ENCODE measurements around the gene EPG5. TPM values are rescaled to one million over a fixed set of nuclear protein-coding genes. Genes with fewer than 3 reads are reported as not detected.

EPG5 gene
- polyA plus RNA-seq, 4 donors, result 3.5 to 23.5 (median 4.3) TPM

DNA sequence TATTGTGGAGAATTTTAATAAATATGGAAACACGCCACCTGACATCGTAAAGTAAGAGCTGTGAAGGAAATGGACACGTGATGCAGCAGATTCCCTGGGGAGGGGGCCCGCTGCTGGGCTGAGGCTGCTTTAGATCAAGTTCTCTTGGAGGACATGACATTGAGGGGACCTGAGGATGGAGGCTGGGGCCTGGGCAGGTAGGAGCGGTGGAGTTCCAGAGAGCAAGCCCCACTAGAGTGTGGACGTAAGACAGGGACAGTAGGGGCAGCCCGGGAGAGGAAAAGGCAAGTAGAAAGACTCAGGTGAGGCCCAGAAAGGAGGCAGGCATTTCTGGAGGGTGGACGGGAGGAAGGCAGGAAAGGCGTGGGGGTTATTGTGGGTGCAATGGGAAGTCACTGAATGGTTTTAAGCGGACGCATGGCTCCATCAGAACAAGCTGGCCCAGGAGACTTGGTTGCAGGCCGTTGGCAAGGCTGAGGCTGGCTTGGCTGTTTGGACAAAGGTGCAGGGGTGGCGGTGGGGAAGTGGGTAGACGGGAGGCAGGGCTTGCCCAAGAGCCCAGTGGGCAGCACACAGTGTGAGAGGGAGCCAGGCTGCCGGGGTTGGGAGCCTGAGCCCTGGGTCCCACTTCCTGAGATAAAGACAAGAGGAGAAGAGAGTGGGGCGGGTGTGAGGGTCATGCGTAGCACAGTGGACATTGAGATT, 125.9 kb downstream of the EPG5 start:
- H3K27me3 ChIP-seq (ENCODE audit: control insufficient read depth in 3 of 3, insufficient read depth in 3 of 3, low read length in 3 of 3), result peaks cover 0 to 14% (median 3%) of the 10 kb centered on the region in 3 donors
- FAIRE-seq (no peak), DNase-seq (no peak)
- 80 to 84% (median 81%) methylated on average over 17 of the region's 17 CpGs for WGBS, 3 donors
- H3K27ac ChIP-seq (ENCODE audit: low read depth in 1 of 3, low read length in 2 of 3), result no peak overlapping the region
- H3K36me3 ChIP-seq (ENCODE audit: control insufficient read depth in 3 of 3, insufficient read depth in 2 of 3, low read depth in 1 of 3, low read length in 3 of 3), result no peaks in the 10 kb centered on the region
- H3K9me3 ChIP-seq (ENCODE audit: control insufficient read depth in 2 of 2, insufficient read depth in 1 of 2, low read depth in 1 of 2, low read length in 1 of 2), result no peaks in the 10 kb centered on the region
- H3K4me3 ChIP-seq (ENCODE audit: low read depth in 1 of 3, low read length in 3 of 3), result no peak overlapping the region
- H3K4me1 ChIP-seq (ENCODE audit: control insufficient read depth in 3 of 3, insufficient read depth in 2 of 3, low read depth in 1 of 3, low read length in 2 of 3), result peaks cover 0 to 30% (median 10%) of the 10 kb centered on the region in 3 donors

DNA sequence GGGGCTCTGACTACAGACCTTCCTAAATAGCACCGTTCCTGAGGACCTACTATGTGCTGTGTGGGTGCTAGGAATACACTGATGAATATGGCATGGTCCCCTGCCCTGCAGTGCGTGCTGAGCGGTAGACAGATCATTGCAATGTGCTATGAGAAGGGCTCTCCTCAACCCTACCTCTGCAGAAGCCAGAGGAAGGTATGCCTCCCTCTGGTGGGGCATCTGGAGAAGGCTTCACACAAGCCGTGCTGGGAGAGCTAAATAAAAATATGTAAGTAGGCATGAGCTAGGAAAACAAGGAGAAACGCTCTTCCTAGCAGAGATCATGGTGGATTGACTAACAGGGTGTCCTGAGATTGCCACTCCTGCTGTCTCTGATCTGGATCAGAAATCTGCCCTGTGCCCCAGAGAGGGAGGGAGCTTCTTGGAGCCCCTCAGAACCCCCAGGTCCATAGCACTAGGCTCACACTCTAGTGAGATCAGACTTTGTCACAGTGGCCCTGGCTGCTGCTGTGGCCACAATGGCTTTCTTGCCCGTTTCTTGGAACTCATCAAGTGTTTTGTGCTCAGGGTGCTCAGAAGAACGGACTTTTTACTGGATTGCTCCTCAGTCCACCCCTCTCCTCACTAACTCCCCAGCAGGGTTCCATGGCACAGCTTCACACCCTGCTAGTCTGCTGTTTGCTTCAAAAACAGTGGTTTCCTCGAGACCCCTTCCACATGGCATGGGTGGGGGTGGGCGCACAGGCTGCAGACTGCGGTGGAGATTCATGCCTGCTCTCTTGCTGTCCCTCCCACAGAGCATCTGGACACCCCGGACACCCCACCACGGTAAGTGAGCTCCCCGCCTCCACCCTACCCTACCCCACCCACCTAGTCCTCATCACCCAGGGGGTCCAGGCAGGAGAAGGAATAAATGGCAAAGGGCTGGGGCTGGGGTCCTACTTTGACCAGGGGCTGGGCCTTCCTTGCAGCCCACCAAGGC, 127.4 kb downstream of the EPG5 start:
- no peak for FAIRE-seq

GRCh38 chr18:45838302-45839070, 128.6 kb downstream of the EPG5 start:
- H3K4me3 ChIP-seq (ENCODE audit: low read depth in 1 of 3, low read length in 3 of 3), result peak overlapping the region in 1 of 3 donors; percentile 38
- FAIRE-seq (no peak), DNase-seq (peak; percentile 28 to 73)
- peaks cover 0 to 14% (median 3%) of the 10 kb centered on the region in 3 donors for H3K27me3 ChIP-seq (ENCODE audit: control insufficient read depth in 3 of 3, insufficient read depth in 3 of 3, low read length in 3 of 3)
- H3K4me1 ChIP-seq (ENCODE audit: control insufficient read depth in 3 of 3, insufficient read depth in 2 of 3, low read depth in 1 of 3, low read length in 2 of 3), result peaks cover 0 to 56% (median 15%) of the 10 kb centered on the region in 3 donors
- 25 to 42% (median 41%) methylated on average over 41 to 53 of the region's 53 CpGs for WGBS, 3 donors
- peak overlapping the region in 1 of 3 donors; percentile 89 for H3K27ac ChIP-seq (ENCODE audit: low read depth in 1 of 3, low read length in 2 of 3)
- no peaks in the 10 kb centered on the region for H3K36me3 ChIP-seq (ENCODE audit: control insufficient read depth in 3 of 3, insufficient read depth in 2 of 3, low read depth in 1 of 3, low read length in 3 of 3)
- no peaks in the 10 kb centered on the region for H3K9me3 ChIP-seq (ENCODE audit: control insufficient read depth in 2 of 2, insufficient read depth in 1 of 2, low read depth in 1 of 2, low read length in 1 of 2)

More for the DNA sequence above, 127.4 kb downstream of the EPG5 start:
- peak; percentile 81 to 85 for DNase-seq
- Histone ChIP-seq H3K4me1 (ENCODE audit: control insufficient read depth in 3 of 3, insufficient read depth in 2 of 3, low read depth in 1 of 3, low read length in 2 of 3) (peaks cover 0 to 44% (median 12%) of the 10 kb centered on the region in 3 donors), H3K9me3 (ENCODE audit: control insufficient read depth in 2 of 2, insufficient read depth in 1 of 2, low read depth in 1 of 2, low read length in 1 of 2) (no peaks in the 10 kb centered on the region), H3K4me3 (ENCODE audit: low read depth in 1 of 3, low read length in 3 of 3) (peak overlapping the region in 1 of 3 donors; percentile 37), H3K36me3 (ENCODE audit: control insufficient read depth in 3 of 3, insufficient read depth in 2 of 3, low read depth in 1 of 3, low read length in 3 of 3) (no peaks in the 10 kb centered on the region), H3K27ac (ENCODE audit: low read depth in 1 of 3, low read length in 2 of 3) (no peak overlapping the region), H3K27me3 (ENCODE audit: control insufficient read depth in 3 of 3, insufficient read depth in 3 of 3, low read length in 3 of 3) (peaks cover 0 to 14% (median 3%) of the 10 kb centered on the region in 3 donors)
- WGBS, 3 donors, result 56 to 65% (median 62%) methylated on average over 12 to 13 of the region's 13 CpGs

- Histone ChIP-seq H3K36me3 (ENCODE audit: control insufficient read depth in 3 of 3, insufficient read depth in 2 of 3, low read depth in 1 of 3, low read length in 3 of 3) (no peaks in the 10 kb centered on the region), H3K27ac (ENCODE audit: low read depth in 1 of 3, low read length in 2 of 3) (peak overlapping the region; percentile 12 to 95 (median 89)), H3K27me3 (ENCODE audit: control insufficient read depth in 3 of 3, insufficient read depth in 3 of 3, low read length in 3 of 3) (peaks cover 0 to 14% (median 3%) of the 10 kb centered on the region in 3 donors), H3K4me1 (ENCODE audit: control insufficient read depth in 3 of 3, insufficient read depth in 2 of 3, low read depth in 1 of 3, low read length in 2 of 3) (peaks cover 5 to 59% (median 15%) of the 10 kb centered on the region in 3 donors), H3K4me3 (ENCODE audit: low read depth in 1 of 3, low read length in 3 of 3) (peak overlapping the region in 1 of 3 donors; percentile 38), H3K9me3 (ENCODE audit: control insufficient read depth in 2 of 2, insufficient read depth in 1 of 2, low read depth in 1 of 2, low read length in 1 of 2) (no peaks in the 10 kb centered on the region)
- 9 to 16% (median 14%) methylated on average over 60 to 84 of the region's 84 CpGs for WGBS, 3 donors
- DNase-seq (peak; percentile 76 to 85), FAIRE-seq (no peak)
These were observed 129.7 kb downstream of the EPG5 start for GRCh38 chr18:45837283-45838070.

GRCh38 chr18:45836242-45837205, 130.6 kb downstream of the EPG5 start:
- Histone ChIP-seq H3K27ac (ENCODE audit: low read depth in 1 of 3, low read length in 2 of 3) (peak overlapping the region; percentile 80 to 95 (median 89)), H3K4me1 (ENCODE audit: control insufficient read depth in 3 of 3, insufficient read depth in 2 of 3, low read depth in 1 of 3, low read length in 2 of 3) (peaks cover 8 to 58% (median 15%) of the 10 kb centered on the region in 3 donors), H3K4me3 (ENCODE audit: low read depth in 1 of 3, low read length in 3 of 3) (no peak overlapping the region), H3K9me3 (ENCODE audit: control insufficient read depth in 2 of 2, insufficient read depth in 1 of 2, low read depth in 1 of 2, low read length in 1 of 2) (no peaks in the 10 kb centered on the region), H3K36me3 (ENCODE audit: control insufficient read depth in 3 of 3, insufficient read depth in 2 of 3, low read depth in 1 of 3, low read length in 3 of 3) (no peaks in the 10 kb centered on the region), H3K27me3 (ENCODE audit: control insufficient read depth in 3 of 3, insufficient read depth in 3 of 3, low read length in 3 of 3) (peaks cover 0 to 14% (median 3%) of the 10 kb centered on the region in 3 donors)
- WGBS, 3 donors, result 24 to 61% (median 37%) methylated on average over 14 of the region's 14 CpGs
- FAIRE-seq, result no peak
- peak; percentile 87 to 94 for DNase-seq

DNA sequence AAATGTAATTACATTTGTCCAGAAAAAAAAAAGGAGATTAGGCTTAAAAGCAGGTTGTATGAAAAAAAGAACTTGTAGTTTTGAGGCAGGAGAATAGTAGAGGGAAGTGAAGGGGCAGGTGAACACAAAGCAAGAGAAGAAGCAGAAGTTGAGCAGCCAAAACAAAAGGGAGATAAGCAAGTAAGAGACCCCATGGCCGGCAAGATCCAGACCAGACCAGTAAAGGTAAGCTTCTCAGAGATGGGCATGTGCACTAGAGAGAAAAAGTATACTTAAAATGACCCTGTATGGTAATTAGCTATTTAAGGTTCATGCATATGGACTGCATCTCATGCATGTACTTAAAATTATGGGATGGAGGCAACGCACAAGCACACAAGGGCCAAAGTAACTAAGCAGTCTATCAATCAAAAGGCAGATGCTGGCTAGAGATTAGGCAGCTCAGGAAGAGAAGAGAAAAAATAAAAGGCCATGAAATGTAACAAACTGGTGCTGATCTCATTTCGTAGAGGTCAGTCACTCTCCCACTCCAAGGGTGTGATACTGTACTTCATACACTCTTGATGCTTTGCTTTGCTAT, 132.0 kb downstream of the EPG5 start:
- 22 to 53% (median 31%) methylated on average over 3 of the region's 3 CpGs for WGBS, 3 donors
- Histone ChIP-seq H3K4me1 (ENCODE audit: control insufficient read depth in 3 of 3, insufficient read depth in 2 of 3, low read depth in 1 of 3, low read length in 2 of 3) (peaks cover 8 to 60% (median 15%) of the 10 kb centered on the region in 3 donors), H3K27ac (ENCODE audit: low read depth in 1 of 3, low read length in 2 of 3) (peak overlapping the region; percentile 14 to 89 (median 73)), H3K36me3 (ENCODE audit: control insufficient read depth in 3 of 3, insufficient read depth in 2 of 3, low read depth in 1 of 3, low read length in 3 of 3) (no peaks in the 10 kb centered on the region), H3K27me3 (ENCODE audit: control insufficient read depth in 3 of 3, insufficient read depth in 3 of 3, low read length in 3 of 3) (peaks cover 0 to 14% (median 3%) of the 10 kb centered on the region in 3 donors), H3K4me3 (ENCODE audit: low read depth in 1 of 3, low read length in 3 of 3) (no peak overlapping the region), H3K9me3 (ENCODE audit: control insufficient read depth in 2 of 2, insufficient read depth in 1 of 2, low read depth in 1 of 2, low read length in 1 of 2) (peaks cover 0 to 3% of the 10 kb centered on the region in 2 donors)
- peak; percentile 28 to 50 for DNase-seq
- no peak for FAIRE-seq

Data from small intestine (tissue), 7 donors.